NCI-H128 (cell line): ENCODE results near the gene FAM151B.

Experiments
- DNase-seq: peaks from one replicate; lab custom pipeline; 2025; ENCODE audit not compliant: unreplicated experiment; lab: John Stamatoyannopoulos, UW

The FAM151B gene

DNA sequence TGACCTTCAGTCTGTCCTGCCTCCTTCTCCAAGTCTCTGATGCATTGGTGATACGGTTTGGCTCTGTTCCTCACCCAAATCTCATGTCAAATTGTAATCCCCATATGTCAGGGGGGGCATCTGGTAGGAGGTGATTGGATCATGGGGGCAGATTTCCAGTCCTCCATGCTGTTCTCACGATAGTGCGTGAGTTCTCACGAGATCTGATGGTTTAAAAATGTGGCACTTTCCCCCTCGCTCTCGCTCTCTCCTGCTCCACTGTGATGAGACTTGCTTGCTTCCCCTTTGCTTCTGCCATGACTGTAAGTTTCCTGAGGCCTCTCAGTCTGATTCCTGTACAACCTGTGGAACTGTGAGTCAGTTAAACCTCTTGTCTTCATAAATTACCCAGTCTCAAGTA lies 96.9 kb downstream of the FAM151B start:
- no peak for DNase-seq

DNA sequence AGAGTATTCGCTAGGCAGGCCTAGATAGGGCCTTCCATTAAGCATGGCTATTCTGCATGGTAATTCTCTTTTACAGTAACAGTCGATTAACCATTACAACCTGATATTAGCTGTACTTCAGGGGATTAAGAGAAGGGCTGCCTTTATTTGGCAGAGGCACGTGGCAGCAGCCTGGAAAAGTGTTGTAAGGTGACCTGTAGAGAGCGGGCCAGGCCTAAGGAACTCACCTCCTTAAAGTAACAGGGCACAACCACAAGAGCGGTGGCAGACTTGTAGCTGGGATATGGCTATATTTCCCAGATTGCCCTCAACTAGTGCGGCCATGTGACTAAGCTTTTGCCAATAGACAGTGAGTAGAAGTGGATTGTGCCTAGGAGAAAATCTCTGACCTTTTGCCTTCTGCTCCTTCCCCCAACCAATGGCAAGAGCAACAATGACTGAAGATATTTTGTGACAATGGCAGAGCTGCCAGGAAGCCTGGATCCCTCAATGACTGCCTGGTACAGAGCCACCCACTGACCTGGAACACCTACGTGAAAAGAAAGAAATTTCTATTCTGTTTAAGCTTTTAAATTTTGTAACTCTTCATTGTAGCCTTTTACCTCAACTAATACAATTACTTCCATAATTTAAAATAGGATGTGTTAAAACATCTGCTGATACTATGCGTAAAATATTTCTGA lies 101.1 kb downstream of the FAM151B start:
- DNase-seq = no peak

DNA sequence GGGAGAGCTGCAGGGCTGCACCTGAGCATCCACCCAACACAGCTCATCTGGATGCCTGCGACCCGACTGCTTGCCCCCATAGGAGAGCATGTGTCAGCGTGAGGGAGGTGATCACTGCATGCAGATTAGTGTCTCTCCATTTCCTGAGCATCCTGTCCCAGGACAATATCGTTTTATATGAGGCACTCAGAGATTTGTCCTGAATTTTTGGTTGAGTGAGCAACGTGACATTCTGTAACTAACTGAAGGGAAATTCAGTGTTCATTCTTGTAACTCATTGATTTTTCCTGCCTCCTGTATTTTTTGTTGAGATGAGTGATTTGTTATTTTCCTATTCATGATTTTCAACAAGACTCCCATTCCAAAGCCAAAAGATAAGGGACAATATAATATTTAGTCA lies 102.9 kb downstream of the FAM151B start:
- no peak for DNase-seq

DNA sequence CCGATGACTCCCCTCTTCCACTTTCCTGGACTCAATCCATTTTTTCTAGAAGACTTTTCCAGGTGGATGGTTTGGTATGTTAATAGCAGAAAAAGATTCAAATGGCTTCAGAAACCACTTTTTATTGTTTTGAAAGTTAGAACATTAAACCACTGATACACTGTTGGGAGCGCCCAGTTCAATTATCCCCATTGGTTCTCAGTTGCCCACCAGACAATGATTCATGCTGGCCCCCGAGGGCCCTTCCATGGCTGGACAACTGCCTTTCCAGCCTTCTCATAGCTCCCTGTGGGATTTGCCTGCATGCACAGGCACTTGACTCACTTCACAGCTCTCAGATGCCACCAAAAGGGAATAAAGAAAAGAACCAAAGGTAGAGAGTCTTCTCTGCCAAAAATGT lies 103.5 kb downstream of the FAM151B start:
- DNase-seq = no peak

DNA sequence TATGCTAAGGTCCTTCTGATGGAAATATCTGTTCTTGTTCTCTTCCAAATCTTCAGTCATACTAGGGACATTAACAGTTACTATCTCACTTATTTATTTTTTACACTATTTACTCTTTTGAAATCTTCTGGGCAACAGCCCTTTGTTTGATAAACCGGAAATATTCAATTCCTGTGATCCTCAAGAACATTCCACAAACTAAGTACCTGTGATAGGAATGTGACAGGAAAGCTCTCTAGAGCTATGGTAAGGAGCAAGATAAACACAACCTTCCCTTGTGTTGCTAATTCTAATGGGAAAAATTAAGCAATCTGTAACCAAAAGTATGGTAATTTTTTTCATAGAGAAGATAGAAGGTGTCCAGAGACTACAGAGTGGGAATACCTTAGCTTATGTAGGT lies 104.2 kb downstream of the FAM151B start:
- no peak for DNase-seq
